Measurements from ENCODE around the gene PPP1R13B.
A peak's percentile ranks its signal among the peaks of the same experiment; 100 is the strongest.
"Not testable (repeated sequence)": the region's sequence is repeated elsewhere in the genome, so short reads cannot be mapped to it uniquely, and the experiment has no call there.

The PPP1R13B gene

GRCh38 chr14:103847451-103848174, at the start of gene PPP1R13B:
Gene PPP1R13B, minus strand, starts transcription at chr14:103847575. Its CDS starts 268 bp downstream, at chr14:103847307.
- peak; percentile 84 for DNase-seq (ENCODE audit: low read depth)

GRCh38 chr14:103896578-103896977, 49.2 kb upstream of the PPP1R13B start:
- DNase-seq (ENCODE audit: low read depth), result no peak

DNA sequence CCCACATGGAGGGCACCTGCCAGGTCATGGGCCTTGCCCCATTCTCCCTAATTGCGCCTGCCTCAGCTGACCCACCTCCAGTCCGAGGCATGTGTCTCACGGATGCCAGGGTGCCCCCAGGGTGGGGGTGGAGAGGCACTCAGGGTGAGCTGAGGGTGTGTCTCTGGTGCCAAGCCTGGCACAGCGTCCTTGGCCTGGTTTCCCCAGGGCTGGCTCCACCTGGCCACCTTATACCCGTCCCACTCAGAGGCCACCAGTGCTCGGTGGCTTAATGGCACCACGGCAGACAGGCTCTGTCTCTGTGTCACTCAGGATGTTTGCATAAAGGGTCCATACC, 47.3 kb upstream of the PPP1R13B start:
- DNase-seq (ENCODE audit: low read depth), result no peak

DNA sequence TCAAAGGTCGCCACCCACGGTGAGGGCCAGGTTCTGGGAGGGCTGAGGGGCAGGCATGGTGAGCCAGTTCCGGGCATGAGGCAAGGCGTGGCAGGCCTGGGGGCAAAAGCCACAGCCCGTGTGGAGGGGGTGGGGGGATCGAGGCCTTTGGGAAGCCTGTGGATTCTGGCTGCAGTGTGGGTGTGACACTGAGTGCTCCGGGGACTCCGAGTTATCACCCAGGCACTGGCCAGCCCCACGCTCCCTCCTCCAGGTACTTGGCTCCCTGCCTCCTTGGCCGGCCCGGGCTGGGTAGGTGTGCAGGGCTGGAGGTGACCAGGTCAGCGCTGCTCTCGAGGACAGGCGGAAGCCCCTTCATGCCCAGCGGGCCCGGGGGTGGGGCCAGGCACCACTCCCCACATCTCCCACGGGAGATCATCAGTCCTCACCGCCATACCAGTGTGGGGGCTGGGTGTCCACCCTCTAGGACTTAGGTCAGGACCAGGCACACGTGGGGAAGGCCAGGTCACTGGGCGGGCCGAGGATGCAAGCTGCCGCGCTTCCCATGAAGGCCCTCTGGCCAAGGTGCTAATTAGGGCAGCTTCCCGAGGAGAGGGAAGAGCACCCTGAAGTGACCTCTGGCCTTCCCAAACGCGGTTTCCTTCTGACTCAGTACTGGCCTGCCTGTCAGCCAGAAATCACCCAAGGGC, 46.8 kb upstream of the PPP1R13B start:
- DNase-seq (ENCODE audit: low read depth), result no peak

DNA sequence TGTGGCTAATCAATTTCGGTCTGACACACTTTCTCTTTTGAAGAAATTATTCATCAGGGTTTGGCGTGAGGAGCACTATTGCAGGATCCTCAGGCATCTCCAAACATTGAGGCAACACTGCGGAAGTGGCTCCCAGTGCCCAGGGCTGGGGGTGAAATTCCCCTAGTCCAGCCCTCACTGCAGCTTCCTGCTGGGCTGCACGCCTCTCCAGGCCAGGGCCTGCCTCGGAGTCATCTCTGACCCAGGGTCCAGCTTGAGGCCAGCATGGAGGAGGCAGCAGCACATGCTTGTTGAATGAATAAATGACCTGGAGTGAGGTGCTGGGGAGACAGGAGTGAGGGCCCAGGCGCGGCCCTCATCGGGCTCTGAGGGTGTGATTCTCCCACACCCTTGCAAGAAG, 44.9 kb upstream of the PPP1R13B start:
- no peak for DNase-seq (ENCODE audit: low read depth)

GRCh38 chr14:103891667-103892215, 44.4 kb upstream of the PPP1R13B start:
- DNase-seq (ENCODE audit: low read depth), result no peak

- no peak for DNase-seq (ENCODE audit: low read depth)
These were observed 43.7 kb upstream of the PPP1R13B start for GRCh38 chr14:103890821-103891666.

DNA sequence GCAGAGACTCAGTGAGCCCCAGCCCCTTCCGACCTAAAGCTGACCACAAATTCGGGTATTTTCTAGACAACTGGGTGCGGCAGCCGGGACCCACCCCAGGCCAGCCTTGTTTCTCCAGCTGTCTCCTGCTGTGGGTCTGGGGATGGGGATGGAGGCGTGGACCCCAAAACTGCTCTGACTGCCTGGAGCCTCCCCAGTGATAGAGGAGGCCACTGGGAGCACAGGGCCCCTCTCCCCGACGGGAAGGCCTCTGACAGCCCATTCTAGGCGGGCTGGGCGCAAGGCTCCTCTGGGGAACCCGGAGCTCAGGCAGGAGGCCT, 42.6 kb upstream of the PPP1R13B start:
- DNase-seq (ENCODE audit: low read depth), result no peak

GRCh38 chr14:103889313-103890051, 42.1 kb upstream of the PPP1R13B start:
- no peak for DNase-seq (ENCODE audit: low read depth)

DNA sequence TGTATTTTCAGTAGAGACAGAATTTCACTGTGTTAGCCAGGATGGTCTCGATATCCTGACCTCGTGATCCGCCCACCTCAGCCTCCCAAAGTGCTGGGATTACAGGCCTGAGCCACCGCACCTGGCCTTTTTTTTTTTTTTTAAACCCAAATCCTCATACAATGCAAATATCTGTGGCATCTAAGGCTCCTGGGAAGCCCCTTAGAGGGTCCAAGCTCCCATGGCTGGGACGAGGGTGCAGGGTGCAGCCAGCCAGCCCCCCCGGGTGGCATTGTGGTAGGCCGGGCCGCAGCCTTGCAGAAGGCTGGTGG, 41.6 kb upstream of the PPP1R13B start:
- DNase-seq (ENCODE audit: low read depth), result not testable (repeated sequence)

DNA sequence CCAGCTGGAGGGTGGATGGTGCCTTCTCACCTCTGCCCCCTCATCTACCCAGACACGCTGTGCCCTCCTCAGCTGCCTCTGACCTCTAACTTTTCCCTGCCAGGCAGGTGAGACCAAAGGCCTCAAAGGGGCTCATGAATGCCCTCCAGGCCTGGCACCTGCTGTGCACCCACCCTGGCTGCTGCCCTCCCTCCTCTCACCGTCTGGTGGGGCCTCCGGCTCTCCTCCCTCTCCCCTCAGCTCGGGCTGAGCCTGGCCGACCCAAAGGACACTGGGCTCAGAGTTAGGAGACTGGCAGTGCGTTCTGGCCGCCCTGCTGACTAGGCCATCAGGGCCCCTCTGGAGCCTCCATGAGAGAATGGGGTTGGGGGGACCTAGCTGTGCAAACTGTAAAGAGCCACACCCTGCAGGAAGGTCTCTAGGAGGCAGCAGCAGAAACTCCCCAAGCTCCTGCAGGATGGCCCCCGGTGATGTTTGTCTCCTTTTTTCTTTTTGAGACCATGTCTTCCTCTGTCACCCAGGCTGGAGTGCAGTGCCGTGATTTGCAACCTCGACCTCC, 40.3 kb upstream of the PPP1R13B start:
- no peak for DNase-seq (ENCODE audit: low read depth)

DNA sequence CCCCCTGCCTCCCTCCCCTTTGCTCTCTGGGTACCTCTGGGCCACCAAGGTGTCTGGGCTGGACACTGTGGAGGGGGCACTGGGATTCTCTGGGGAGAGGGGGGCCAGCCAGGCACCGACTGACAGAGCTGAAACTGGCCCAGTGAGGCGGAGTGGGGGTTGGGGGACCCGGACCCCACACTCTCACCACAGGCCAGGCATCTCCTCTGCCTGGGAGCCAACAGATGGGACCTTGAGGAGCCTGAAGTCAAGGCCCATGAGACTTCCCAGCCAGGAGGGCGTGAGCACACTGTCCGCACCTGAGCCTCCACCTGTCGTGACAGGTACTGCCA, 39.8 kb upstream of the PPP1R13B start:
- no peak for DNase-seq (ENCODE audit: low read depth)

GRCh38 chr14:103886304-103887169, 39.2 kb upstream of the PPP1R13B start:
- DNase-seq (ENCODE audit: low read depth), result no peak

DNA sequence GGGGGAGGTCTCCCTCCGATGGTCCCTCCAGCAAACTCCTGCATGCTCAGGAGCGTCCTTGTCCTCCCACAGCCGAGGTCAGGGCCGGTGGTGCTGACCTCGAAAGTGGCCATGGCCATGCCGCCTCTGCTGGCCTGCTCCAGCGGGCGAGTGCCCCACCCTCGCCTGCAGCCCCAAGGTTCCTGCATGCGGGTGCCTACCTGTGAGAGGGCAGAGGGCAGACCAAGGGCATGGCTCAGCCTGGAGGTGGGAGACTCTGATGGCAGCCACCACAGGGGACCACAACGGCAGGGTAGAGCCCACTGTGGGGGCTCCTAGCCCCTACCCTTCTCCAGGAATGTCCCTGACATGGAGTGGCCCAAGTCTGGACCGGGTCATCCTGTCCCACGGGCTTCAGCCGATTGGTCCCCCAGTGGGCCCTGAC, 38.1 kb upstream of the PPP1R13B start:
- DNase-seq (ENCODE audit: low read depth), result no peak

GRCh38 chr14:103884854-103885253, 37.5 kb upstream of the PPP1R13B start:
- DNase-seq (ENCODE audit: low read depth), result no peak

GRCh38 chr14:103883263-103883523, 35.8 kb upstream of the PPP1R13B start:
- no peak for DNase-seq (ENCODE audit: low read depth)

DNA sequence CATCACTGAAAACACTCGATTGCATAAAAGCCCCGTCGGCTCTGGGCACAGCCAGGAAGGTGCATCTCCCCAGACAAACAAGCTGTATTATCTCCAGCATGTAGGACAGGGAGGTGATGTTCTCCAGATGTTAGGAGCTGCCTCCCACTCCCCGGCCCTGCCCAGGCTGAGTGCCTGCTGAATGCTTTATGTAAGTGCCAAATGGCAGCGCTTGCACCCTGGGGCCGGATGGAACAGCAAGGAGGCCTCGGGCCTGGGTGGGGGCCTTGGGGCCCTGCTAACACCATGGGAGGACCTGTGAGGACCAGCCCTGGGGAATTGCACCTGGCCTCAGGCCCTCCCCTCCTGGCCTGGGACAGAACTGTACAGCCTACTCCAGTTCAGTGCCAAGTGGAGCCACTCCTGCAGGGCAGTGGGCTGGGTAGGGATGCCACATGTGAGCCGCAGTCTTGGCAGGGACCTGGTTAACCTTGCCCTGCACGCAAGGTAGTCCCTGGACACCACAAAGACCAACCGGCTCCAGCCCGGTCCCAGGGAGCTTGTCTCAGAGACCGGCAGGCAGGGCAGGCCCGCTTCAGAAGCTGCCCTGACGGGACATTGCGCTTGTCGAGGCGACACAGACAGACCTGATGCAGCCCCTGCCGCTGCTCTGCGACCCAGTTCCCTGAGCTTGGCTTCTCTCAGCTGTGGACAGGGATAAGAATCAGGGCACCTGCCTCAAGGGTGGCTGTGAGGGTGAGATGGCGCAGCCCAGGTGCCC, 35.3 kb upstream of the PPP1R13B start:
- DNase-seq (ENCODE audit: low read depth), result no peak

DNA sequence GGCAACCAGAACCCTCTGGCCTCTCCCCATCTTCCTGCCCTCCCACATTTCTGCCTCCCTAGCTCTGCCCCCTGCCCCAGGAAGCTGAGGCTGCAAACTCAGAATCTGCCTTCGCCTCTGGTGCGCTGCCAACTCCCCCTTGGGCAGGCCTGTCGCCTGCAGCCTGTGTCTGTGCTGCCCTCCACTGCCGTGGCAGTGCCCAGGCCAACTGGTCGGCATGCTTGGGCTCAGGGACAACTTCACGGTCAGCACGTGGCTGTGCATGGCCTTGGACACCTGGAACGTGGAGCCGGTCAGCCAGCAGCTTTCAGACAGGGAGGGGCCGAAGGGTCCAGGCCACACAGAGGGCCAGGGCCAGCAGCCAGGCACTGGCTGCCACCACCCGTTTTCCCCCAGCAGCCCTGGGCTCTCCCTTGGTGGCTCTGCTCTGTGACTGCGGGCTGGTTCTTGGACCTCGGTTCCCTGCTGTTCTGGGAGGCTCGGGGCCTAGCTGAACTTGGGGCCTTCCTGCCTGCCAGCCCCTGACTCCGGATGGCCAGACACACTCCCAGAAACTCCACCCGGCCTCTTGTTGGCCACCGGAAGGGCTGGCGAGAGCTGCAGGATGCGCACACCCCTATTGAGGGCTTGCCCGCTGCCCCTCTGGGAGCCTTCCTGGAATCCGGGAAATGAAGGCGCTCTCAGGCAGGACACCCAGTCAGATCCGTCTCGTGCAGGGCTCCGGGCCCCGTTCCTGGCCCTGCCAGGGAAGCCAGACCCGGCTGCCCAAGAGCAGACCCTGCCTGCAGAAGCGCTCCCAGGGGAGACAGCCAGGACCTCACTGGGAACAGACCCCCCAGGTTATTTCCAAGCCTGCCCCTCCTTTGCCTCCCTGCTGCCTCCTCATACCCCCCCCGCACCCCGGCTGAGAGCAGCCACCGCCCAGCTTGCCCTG, 34.2 kb upstream of the PPP1R13B start:
- DNase-seq (ENCODE audit: low read depth), result no peak

Measured in T-helper 22 cell (primary cell).